Measurements from ENCODE around the gene PRDM16. TPM values are rescaled to one million over a fixed set of nuclear protein-coding genes. Genes with fewer than 3 reads are reported as not detected.

Gene PRDM16
- total and polyA plus RNA-seq, 4 donors: 0.05 to 0.67 (median 0.19) TPM

GRCh38 chr1:3097231-3097630 is 28.2 kb downstream of the PRDM16 start (continued):
- TF ChIP-seq, protein P1, sequence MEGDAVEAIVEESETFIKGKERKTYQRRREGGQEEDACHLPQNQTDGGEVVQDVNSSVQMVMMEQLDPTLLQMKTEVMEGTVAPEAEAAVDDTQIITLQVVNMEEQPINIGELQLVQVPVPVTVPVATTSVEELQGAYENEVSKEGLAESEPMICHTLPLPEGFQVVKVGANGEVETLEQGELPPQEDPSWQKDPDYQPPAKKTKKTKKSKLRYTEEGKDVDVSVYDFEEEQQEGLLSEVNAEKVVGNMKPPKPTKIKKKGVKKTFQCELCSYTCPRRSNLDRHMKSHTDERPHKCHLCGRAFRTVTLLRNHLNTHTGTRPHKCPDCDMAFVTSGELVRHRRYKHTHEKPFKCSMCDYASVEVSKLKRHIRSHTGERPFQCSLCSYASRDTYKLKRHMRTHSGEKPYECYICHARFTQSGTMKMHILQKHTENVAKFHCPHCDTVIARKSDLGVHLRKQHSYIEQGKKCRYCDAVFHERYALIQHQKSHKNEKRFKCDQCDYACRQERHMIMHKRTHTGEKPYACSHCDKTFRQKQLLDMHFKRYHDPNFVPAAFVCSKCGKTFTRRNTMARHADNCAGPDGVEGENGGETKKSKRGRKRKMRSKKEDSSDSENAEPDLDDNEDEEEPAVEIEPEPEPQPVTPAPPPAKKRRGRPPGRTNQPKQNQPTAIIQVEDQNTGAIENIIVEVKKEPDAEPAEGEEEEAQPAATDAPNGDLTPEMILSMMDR (IDR thresholded peaks at IDR 0.05; ENCODE audit: low read depth, low read length, missing input control): no peak
- TF ChIP-seq HNF4G (IDR thresholded peaks at IDR 0.05) (no peak), JUND (IDR thresholded peaks at IDR 0.05) (no peak)

GRCh38 chr1:3097861-3098260 is 28.9 kb downstream of the PRDM16 start:
- H3K4me3 ChIP-seq (ENCODE audit: low read depth in 1 of 3, low read length in 3 of 3): no peak overlapping the region
- H3K4me1 ChIP-seq (ENCODE audit: control insufficient read depth in 4 of 4, insufficient read depth in 4 of 4, low read length in 3 of 4): no peaks in the 10 kb centered on the region
- peaks cover 0 to 3% (median 0%) of the 10 kb centered on the region in 4 donors for H3K27me3 ChIP-seq (ENCODE audit: control insufficient read depth in 4 of 4, insufficient read depth in 4 of 4, low read length in 3 of 4)
- 83% methylated on average over 7 of the region's 7 CpGs for WGBS
- no peak for TF ChIP-seq HNF4A (conservative IDR thresholded peaks at IDR 0.05)
- TF ChIP-seq EGR1 (IDR thresholded peaks at IDR 0.05; ENCODE audit: low read depth in 2 of 2): no peak
- no peak for TF ChIP-seq RAD21 (IDR thresholded peaks at IDR 0.05)
- no peak for TF ChIP-seq YY1 (IDR thresholded peaks at IDR 0.05)
- H3K9ac ChIP-seq (ENCODE audit: low read depth in 1 of 2, low read length in 2 of 2): no peak overlapping the region
- no peaks in the 10 kb centered on the region for H3K9me3 ChIP-seq (ENCODE audit: control insufficient read depth in 4 of 4, low read length in 3 of 4)
- H3K27ac ChIP-seq (ENCODE audit: low read depth in 1 of 2, low read length in 2 of 2): no peak overlapping the region
- no peaks in the 10 kb centered on the region for H3K36me3 ChIP-seq (ENCODE audit: control insufficient read depth in 4 of 4, insufficient read depth in 3 of 4, low read depth in 1 of 4, low read length in 3 of 4)
- DNase-seq (ENCODE audit: low spot score): no peak

- 90% methylated on average over 9 of the region's 9 CpGs for WGBS
- H3K27me3 ChIP-seq (ENCODE audit: control insufficient read depth in 4 of 4, insufficient read depth in 4 of 4, low read length in 3 of 4): peaks cover 0 to 3% (median 0%) of the 10 kb centered on the region in 4 donors
Observed at GRCh38 chr1:3099861-3100260, 30.9 kb downstream of the PRDM16 start.

GRCh38 chr1:3101124-3101939 is 32.3 kb downstream of the PRDM16 start:
- H3K4me3 ChIP-seq (ENCODE audit: low read depth in 1 of 3, low read length in 3 of 3): no peak overlapping the region
- H3K27ac ChIP-seq (ENCODE audit: low read depth in 1 of 2, low read length in 2 of 2): no peak overlapping the region
- DNase-seq (ENCODE audit: low spot score): no peak
- no peaks in the 10 kb centered on the region for H3K9me3 ChIP-seq (ENCODE audit: control insufficient read depth in 4 of 4, low read length in 3 of 4)
- 63% methylated on average over 29 of the region's 29 CpGs for WGBS
- no peak overlapping the region for H3K9ac ChIP-seq (ENCODE audit: low read depth in 1 of 2, low read length in 2 of 2)
- no peaks in the 10 kb centered on the region for H3K36me3 ChIP-seq (ENCODE audit: control insufficient read depth in 4 of 4, insufficient read depth in 3 of 4, low read depth in 1 of 4, low read length in 3 of 4)
- peaks cover 0 to 3% (median 0%) of the 10 kb centered on the region in 4 donors for H3K27me3 ChIP-seq (ENCODE audit: control insufficient read depth in 4 of 4, insufficient read depth in 4 of 4, low read length in 3 of 4)
- no peaks in the 10 kb centered on the region for H3K4me1 ChIP-seq (ENCODE audit: control insufficient read depth in 4 of 4, insufficient read depth in 4 of 4, low read length in 3 of 4)
- no peak for TF ChIP-seq SP1 (IDR thresholded peaks at IDR 0.05)
- TF ChIP-seq TAF1 (conservative IDR thresholded peaks at IDR 0.05): no peak
- TF ChIP-seq ZBTB33 (IDR thresholded peaks at IDR 0.05): no peak
- TF ChIP-seq ATF3 (IDR thresholded peaks at IDR 0.05): no peak
- TF ChIP-seq YY1 (IDR thresholded peaks at IDR 0.05): no peak
- no peak for TF ChIP-seq FOXA1 (IDR thresholded peaks at IDR 0.05)
- no peak for TF ChIP-seq NR2F2 (IDR thresholded peaks at IDR 0.05)
- TF ChIP-seq FOXA2 (IDR thresholded peaks at IDR 0.05): no peak

More at GRCh38 chr1:3099861-3100260, 30.9 kb downstream of the PRDM16 start:
- Histone ChIP-seq H3K27ac (ENCODE audit: low read depth in 1 of 2, low read length in 2 of 2) (no peak overlapping the region), H3K4me3 (ENCODE audit: low read depth in 1 of 3, low read length in 3 of 3) (no peak overlapping the region), H3K4me1 (ENCODE audit: control insufficient read depth in 4 of 4, insufficient read depth in 4 of 4, low read length in 3 of 4) (no peaks in the 10 kb centered on the region), H3K9me3 (ENCODE audit: control insufficient read depth in 4 of 4, low read length in 3 of 4) (no peaks in the 10 kb centered on the region), H3K36me3 (ENCODE audit: control insufficient read depth in 4 of 4, insufficient read depth in 3 of 4, low read depth in 1 of 4, low read length in 3 of 4) (no peaks in the 10 kb centered on the region), H3K9ac (ENCODE audit: low read depth in 1 of 2, low read length in 2 of 2) (no peak overlapping the region)
- TF ChIP-seq YY1 (IDR thresholded peaks at IDR 0.05) (no peak), JUND (IDR thresholded peaks at IDR 0.05) (no peak), NR2F2 (IDR thresholded peaks at IDR 0.05) (no peak), SP1 (IDR thresholded peaks at IDR 0.05) (no peak)
- TF ChIP-seq, protein P1 (IDR thresholded peaks at IDR 0.05; ENCODE audit: low read depth, low read length, missing input control): no peak
- DNase-seq (ENCODE audit: low spot score): no peak
